GM18505 (cell line): Measurements from ENCODE around the gene SFTA2.

Source experiments
- ATAC-seq: cut with Tn5 transposase; IDR thresholded peaks from one replicate; pipeline ENCODE4 v1.9.1; 2021; ENCODE audit not compliant: unreplicated experiment
- POLR2A ChIP-seq: IDR thresholded peaks from 4 replicates; pipeline ENCODE4 v1.6.1; 2011; ENCODE audit warnings: borderline replicate concordance; ENCODE audit not compliant: insufficient read depth, insufficient read length; ENCODE audit errors: extremely low read depth

The SFTA2 gene

GRCh38 chr6:30887901-30888815 lies 43.8 kb downstream of the SFTA2 start:
- TF ChIP-seq POLR2A = no peak
- ATAC-seq = no peak

GRCh38 chr6:30886897-30887255 lies 45.1 kb downstream of the SFTA2 start:
- no peak for ATAC-seq
- TF ChIP-seq POLR2A = no peak

- TF ChIP-seq POLR2A = no peak
- no peak for ATAC-seq
Observed at GRCh38 chr6:30885999-30886896, 45.7 kb downstream of the SFTA2 start.

GRCh38 chr6:30885481-30885998 lies 46.4 kb downstream of the SFTA2 start:
- ATAC-seq = no peak
- TF ChIP-seq POLR2A = no peak

GRCh38 chr6:30884521-30885480 lies 47.2 kb downstream of the SFTA2 start:
- no peak for ATAC-seq

GRCh38 chr6:30883685-30884520 lies 48.1 kb downstream of the SFTA2 start, which contains the start of gene DDR1:
Gene DDR1, plus strand, starts transcription at chr6:30884519. Its CDS starts 4,211 bp downstream, at chr6:30888730.
- ATAC-seq = no peak
- TF ChIP-seq POLR2A = no peak

More at GRCh38 chr6:30884521-30885480, 47.2 kb downstream of the SFTA2 start:
- TF ChIP-seq POLR2A = no peak

GRCh38 chr6:30882759-30883684 lies 48.9 kb downstream of the SFTA2 start:
- no peak for ATAC-seq
- peak; percentile 21 for TF ChIP-seq POLR2A

GRCh38 chr6:30882204-30882758 lies 49.7 kb downstream of the SFTA2 start:
- TF ChIP-seq POLR2A = no peak
- ATAC-seq = no peak

- TF ChIP-seq POLR2A = no peak
- no peak for ATAC-seq
Observed at GRCh38 chr6:30881392-30882203, 50.4 kb downstream of the SFTA2 start.
